GM12878 (cell line): Measurements from ENCODE around the gene EXOSC6.
"Not testable (repeated sequence)": the region's sequence is repeated elsewhere in the genome, so short reads cannot be mapped to it uniquely, and the experiment has no call there.

Source experiments
- ATF2 ChIP-seq: IDR thresholded peaks from 2 replicates; pipeline ENCODE4 v1.6.1; 2012; ENCODE audit warnings: low read length, inconsistent platforms
- CHD2 ChIP-seq: IDR thresholded peaks from 2 replicates; pipeline ENCODE4 v1.6.1; 2011; ENCODE audit warnings: low read depth, low read length, improper control_type of control experiment, borderline replicate concordance
- CHD4 ChIP-seq: fragments of 200-600 bp; sonication (generic); IDR thresholded peaks from 2 replicates; pipeline ENCODE4 v1.6.1; 2016; ENCODE audit warnings: mild to moderate bottlenecking
- CTCF ChIP-seq, 3 experiments: IDR thresholded peaks in 2 of 3; conservative IDR thresholded peaks in 1 of 3; 2 replicates each; pipeline ENCODE4 v1.5.1; 2011; ENCODE audit warnings: low read depth in 3 of 3, low read length in 3 of 3, mild to moderate bottlenecking in 3 of 3, control low read depth in 2 of 3, moderate library complexity in 2 of 3, inconsistent platforms in 1 of 3, mixed read lengths in 1 of 3; ENCODE audit not compliant: control insufficient read depth in 2 of 3, insufficient read depth in 1 of 3; ENCODE audit errors: extremely low read depth in 1 of 3
- EGR1 ChIP-seq, 2 experiments: IDR thresholded peaks; 1 replicate in 1 of 2; 2 replicates in 1 of 2; pipeline ENCODE4 v1.6.1; 2011 to 2012; ENCODE audit warnings: low read depth in 2 of 2, low read length in 2 of 2, borderline replicate concordance in 1 of 2, mild to moderate bottlenecking in 1 of 2, moderate library complexity in 1 of 2
- EZH2 ChIP-seq: IDR thresholded peaks from 2 replicates; pipeline ENCODE4 v1.6.1; 2012; ENCODE audit warnings: low read depth, mild to moderate bottlenecking, control low read depth, inconsistent platforms, low read length, borderline replicate concordance; ENCODE audit not compliant: control insufficient read depth
- GATAD2B ChIP-seq: fragments of 450-650 bp; conservative IDR thresholded peaks from 2 replicates; pipeline ENCODE4 v1.6.1; 2017; ENCODE audit warnings: low read depth, mild to moderate bottlenecking, moderate library complexity
- KDM1A ChIP-seq: fragments of 200-600 bp; sonication (generic); IDR thresholded peaks from 2 replicates; pipeline ENCODE4 v1.6.1; 2016; ENCODE audit warnings: borderline replicate concordance
- NR2C2 ChIP-seq: IDR thresholded peaks from 2 replicates; pipeline ENCODE4 v1.6.1; 2011; ENCODE audit warnings: borderline replicate concordance, low read depth; ENCODE audit not compliant: control insufficient read depth, insufficient read length
- SP1 ChIP-seq: IDR thresholded peaks from one replicate; pipeline ENCODE4 v1.6.1; 2011; ENCODE audit warnings: low read depth, low read length
- SUPT20H ChIP-seq: IDR thresholded peaks from 2 replicates; pipeline ENCODE4 v1.6.1; 2011; ENCODE audit warnings: low read depth, mild to moderate bottlenecking, low read length, moderate library complexity, borderline replicate concordance; ENCODE audit not compliant: control insufficient read depth
- USF1 ChIP-seq: IDR thresholded peaks from 2 replicates; pipeline ENCODE4 v1.6.1; 2011; ENCODE audit warnings: borderline replicate concordance, low read depth, mild to moderate bottlenecking, moderate library complexity, mixed read lengths, low read length; ENCODE audit not compliant: insufficient read depth; ENCODE audit errors: extremely low read length
- ZNF207 ChIP-seq: fragments of 450-650 bp; IDR thresholded peaks from 2 replicates; pipeline ENCODE4 v1.6.1; 2014; ENCODE audit warnings: antibody characterized with exemption, mild to moderate bottlenecking, borderline replicate concordance
- ZNF24 ChIP-seq: fragments of 450-650 bp; IDR thresholded peaks from 2 replicates; pipeline ENCODE4 v1.6.1; 2017; ENCODE audit warnings: antibody characterized with exemption, mild to moderate bottlenecking

GRCh38 chr16:70203508-70203907 lies 48.2 kb downstream of the EXOSC6 start:
- TF ChIP-seq SP1; NR2C2; KDM1A; CTCF (IDR thresholded peaks at IDR 0.05 in 2 of 3, conservative IDR thresholded peaks at IDR 0.05 in 1 of 3; ENCODE audit: control insufficient read depth in 2 of 3, extremely low read depth in 1 of 3, insufficient read depth in 1 of 3, low read depth in 3 of 3, low read length in 3 of 3); ZNF207; SUPT20H; EGR1 (IDR thresholded peaks at IDR 0.05; ENCODE audit: borderline replicate concordance in 1 of 2, low read depth in 2 of 2, low read length in 2 of 2); USF1; GATAD2B; ATF2; CHD2; ZNF24; EZH2; CHD4: not testable (repeated sequence)
